Natural killer cell treated with Interleukin-12 subunit alpha and Interleukin-12 subunit beta and Interleukin-15 and Interleukin-18, amount 100 ng/mL, for 72 hours (primary cell): Measurements from ENCODE around the gene ZC3HAV1L. TPM values are rescaled to one million over a fixed set of nuclear protein-coding genes. Genes with fewer than 3 reads are reported as not detected.

ENCODE experiments used
- ATAC-seq, 2 donors: fragments of 150-1000 bp; cut with Tn5 transposase in 1 of 2; sonication (Bioruptor Pico), chemical (Tn5 transposase) in 1 of 2; 2 replicates each; pipeline ENCODE4 v1.10.0; 2021
- DNase-seq: peaks from one replicate; pipeline ENCODE4 v3.0.0; 2022; ENCODE audit warnings: low spot score
- H3K27ac Mint-ChIP-seq, 2 donors: 1 replicate in 1 of 2; 2 replicates in 1 of 2; pipeline ENCODE4 v1.8.0; 2022; ENCODE audit warnings: mixed read lengths in 2 of 2, mild to moderate bottlenecking in 1 of 2, moderate library complexity in 1 of 2
- H3K27me3 Mint-ChIP-seq, 2 donors: 1 replicate in 1 of 2; 2 replicates in 1 of 2; pipeline ENCODE4 v1.8.0; 2022; ENCODE audit warnings: mixed read lengths in 2 of 2
- H3K36me3 Mint-ChIP-seq: one replicate; pipeline ENCODE4 v1.8.0; 2022; ENCODE audit warnings: mixed read lengths
- H3K4me1 Mint-ChIP-seq, 2 donors: 1 replicate in 1 of 2; 2 replicates in 1 of 2; pipeline ENCODE4 v1.8.0; 2022; ENCODE audit warnings: low read depth in 2 of 2, mixed read lengths in 2 of 2, mild to moderate bottlenecking in 1 of 2
- H3K4me3 Mint-ChIP-seq: one replicate; pipeline ENCODE4 v1.8.0; 2022; ENCODE audit warnings: mixed read lengths
- H3K9me3 Mint-ChIP-seq: 2 replicates; pipeline ENCODE4 v1.8.0; 2022; ENCODE audit warnings: mixed read lengths
- total RNA-seq, 2 donors: library from RNA; stranded (reverse); gene quantifications; one replicate each; pipeline ENCODE4 v1.2.3, GENCODE V29; 2022

ZC3HAV1L gene
- total RNA-seq, 2 donors from 2014 or later: 3.7 to 8.7 TPM

DNA sequence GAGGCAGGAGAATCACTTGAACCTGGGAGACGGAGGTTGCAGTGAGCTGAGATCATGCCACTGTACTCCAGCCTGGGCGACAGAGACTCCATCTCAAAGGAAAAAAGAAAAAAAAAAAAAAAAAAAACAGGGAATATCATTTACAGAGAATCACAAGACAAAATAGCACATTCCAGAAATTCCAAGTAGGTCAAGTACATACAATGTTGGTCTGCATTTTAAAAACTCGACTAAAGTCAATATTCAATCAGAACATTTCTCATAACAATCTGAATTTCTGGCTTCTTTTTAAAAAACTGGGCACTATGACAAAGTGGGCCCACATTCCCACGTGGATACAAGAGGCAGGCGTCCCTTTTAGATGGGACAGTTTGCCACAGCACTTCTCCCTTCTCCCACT, 12.8 kb downstream of the ZC3HAV1L start:
- H3K4me3 Mint-ChIP-seq: no peak overlapping the region
- no peaks in the 10 kb centered on the region for H3K9me3 Mint-ChIP-seq
- DNase-seq: no peak
- H3K4me1 Mint-ChIP-seq: no peaks in the 10 kb centered on the region
- peaks cover under 1% of the 10 kb centered on the region for H3K36me3 Mint-ChIP-seq
- no peak for ATAC-seq
- no peak overlapping the region for H3K27ac Mint-ChIP-seq
- no peaks in the 10 kb centered on the region for H3K27me3 Mint-ChIP-seq

DNA sequence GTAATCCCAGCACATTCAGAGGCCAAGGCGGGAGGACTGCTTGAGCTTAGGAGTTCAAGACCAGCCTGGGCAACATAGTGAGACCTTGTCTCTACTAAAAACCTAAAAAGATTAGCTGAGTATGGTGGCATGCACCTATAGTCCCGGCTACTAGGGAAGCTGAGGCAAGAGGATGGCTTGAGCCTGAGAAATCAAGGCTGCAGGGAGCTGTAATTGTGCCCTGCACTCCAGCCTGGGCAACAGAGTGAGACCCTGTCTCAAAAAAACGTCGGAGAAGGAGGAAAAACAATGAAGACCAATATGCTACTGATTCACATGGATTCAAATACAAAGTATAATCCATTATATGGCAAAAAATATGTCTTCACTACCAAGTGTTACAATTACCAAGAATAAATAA, 13.6 kb downstream of the ZC3HAV1L start:
- H3K4me1 Mint-ChIP-seq: no peaks in the 10 kb centered on the region
- H3K4me3 Mint-ChIP-seq: no peak overlapping the region
- no peaks in the 10 kb centered on the region for H3K9me3 Mint-ChIP-seq
- H3K27ac Mint-ChIP-seq: no peak overlapping the region
- no peak for DNase-seq
- H3K36me3 Mint-ChIP-seq: no peaks in the 10 kb centered on the region
- ATAC-seq: no peak
- no peaks in the 10 kb centered on the region for H3K27me3 Mint-ChIP-seq

DNA sequence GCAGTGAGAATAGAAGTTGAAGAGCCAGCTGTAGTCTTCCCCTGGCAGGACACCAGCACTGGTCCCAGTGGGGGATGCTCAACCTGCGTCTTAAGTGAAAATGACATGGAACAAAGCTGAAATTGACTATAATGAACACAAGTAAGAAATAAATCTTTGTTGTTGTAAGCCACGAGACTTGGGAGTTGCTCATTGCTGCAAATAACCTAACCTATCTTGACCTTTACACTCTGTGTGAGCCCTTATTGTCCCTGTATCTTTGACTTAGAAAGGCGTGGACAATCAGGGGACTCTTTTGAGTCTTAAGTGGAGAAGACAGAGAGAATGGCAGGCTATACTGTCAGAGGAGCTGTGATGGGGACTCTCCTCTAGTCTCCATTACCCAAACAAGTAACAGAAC, 16.9 kb downstream of the ZC3HAV1L start:
- ATAC-seq (no peak), DNase-seq (no peak)
- Mint-ChIP-seq H3K9me3 (no peaks in the 10 kb centered on the region), H3K27ac (no peak overlapping the region), H3K27me3 (peaks cover 4 to 9% of the 10 kb centered on the region in 2 donors), H3K4me1 (no peaks in the 10 kb centered on the region), H3K36me3 (no peaks in the 10 kb centered on the region), H3K4me3 (no peak overlapping the region)

DNA sequence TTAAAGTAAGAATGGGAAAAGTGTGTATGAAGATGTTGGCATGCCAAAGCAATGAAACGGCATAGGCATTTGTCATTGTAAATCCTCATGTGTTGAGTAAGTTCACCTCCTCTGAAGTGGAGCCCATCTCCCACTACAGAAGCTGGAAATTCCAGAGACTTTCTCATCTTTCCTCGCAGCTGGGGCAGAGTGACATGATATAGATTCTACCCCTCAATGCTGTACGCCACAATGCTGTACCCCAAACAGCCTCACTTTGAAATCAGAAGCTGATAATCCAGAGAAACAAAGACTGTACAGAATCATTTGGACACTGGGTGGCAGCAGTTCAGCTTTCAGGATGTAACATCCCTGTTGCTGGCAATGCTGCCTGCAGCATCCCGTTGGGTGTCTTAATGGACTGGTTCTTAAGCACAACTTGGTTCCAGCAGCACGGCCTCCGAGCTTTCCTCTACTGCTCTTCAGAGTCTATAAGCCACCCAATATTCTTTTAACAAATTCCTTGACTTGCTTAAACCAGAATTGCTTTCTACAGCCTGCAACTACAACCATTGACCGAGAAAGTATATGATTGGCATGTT, 18.8 kb downstream of the ZC3HAV1L start:
- Mint-ChIP-seq H3K9me3 (no peaks in the 10 kb centered on the region), H3K4me3 (no peak overlapping the region), H3K36me3 (no peaks in the 10 kb centered on the region), H3K27me3 (peaks cover 12 to 13% of the 10 kb centered on the region in 2 donors), H3K4me1 (no peaks in the 10 kb centered on the region), H3K27ac (no peak overlapping the region)
- no peak for DNase-seq
- peak; percentile 77 to 83 for ATAC-seq

DNA sequence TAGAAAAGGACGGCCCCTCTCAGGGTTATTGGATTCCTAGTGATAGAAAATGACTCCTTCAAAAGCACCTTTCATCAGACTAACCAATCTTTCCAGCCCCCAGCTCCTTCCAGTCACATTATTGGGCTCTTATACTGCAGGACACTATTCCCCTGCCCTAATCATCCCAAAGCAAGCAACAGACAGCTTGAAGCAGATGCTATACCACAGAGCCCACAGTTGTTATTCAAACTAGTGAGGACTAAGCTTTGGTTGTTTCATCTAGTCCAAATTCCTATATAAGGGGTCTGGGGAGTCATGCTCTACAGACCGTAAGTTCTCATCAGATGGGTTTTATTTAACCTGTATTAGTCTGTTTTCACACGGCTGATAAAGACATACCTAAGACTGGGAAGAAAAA, 24.5 kb downstream of the ZC3HAV1L start:
- no peak overlapping the region for H3K27ac Mint-ChIP-seq
- H3K27me3 Mint-ChIP-seq: peaks cover 12 to 13% of the 10 kb centered on the region in 2 donors
- H3K9me3 Mint-ChIP-seq: no peaks in the 10 kb centered on the region
- H3K4me3 Mint-ChIP-seq: no peak overlapping the region
- DNase-seq: no peak
- no peaks in the 10 kb centered on the region for H3K4me1 Mint-ChIP-seq
- no peaks in the 10 kb centered on the region for H3K36me3 Mint-ChIP-seq
- no peak for ATAC-seq

DNA sequence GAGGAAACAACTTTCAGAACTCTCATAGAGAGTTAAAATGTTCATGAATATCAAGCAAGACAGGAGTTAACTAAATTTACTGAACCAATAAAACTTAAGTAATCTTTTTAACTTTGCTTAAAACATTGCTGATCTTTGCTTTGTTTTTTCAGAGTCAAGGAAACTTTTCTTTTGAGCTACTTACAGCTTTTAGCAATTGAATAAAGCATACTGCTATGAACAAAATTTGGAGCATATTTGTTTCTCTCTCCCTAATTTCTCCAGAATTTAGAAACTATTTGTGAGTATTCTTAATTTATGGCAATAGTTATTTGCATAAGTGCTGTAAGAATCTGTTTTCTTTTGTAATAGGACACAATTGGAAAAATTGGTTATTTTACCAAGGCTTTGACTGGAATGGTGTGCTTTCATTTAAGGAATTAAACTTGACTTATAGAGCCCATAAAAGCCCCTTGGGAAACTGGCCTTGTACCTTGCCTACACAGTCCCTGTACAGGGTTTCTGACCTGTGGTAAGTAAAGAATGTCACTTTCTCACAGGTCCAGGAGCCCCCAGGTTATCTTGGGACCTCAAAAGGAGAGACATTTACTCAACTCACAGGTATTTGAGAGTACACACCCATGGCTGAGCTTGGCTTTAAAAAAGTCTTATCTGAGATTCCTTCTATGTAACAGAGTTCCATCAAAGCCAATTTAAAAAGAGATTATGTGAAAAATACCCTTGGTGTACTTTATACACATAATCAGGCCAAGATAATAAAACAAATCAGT, 31.3 kb downstream of the ZC3HAV1L start:
- H3K36me3 Mint-ChIP-seq: peaks cover 12% of the 10 kb centered on the region

DNA sequence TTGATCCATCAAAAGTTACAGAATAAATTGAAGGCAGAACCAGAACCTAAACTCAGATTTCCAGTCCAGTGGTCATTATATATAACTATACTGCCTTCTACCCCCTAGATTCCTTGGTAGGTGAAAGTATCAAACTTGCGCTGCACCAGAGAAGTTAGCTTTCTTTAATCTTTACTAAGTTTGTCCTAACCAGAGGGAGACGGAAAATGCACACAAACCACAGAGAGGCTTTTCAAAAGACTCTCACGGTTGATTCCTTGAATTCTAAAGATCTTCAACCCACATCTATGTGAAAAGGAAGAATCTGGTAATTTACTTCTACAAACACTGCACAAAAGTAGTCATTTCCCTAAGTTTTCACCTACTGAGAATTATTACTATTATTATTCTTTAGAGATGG, 36.4 kb downstream of the ZC3HAV1L start:
- Mint-ChIP-seq H3K36me3 (peaks cover 3% of the 10 kb centered on the region), H3K4me3 (no peak overlapping the region), H3K27me3 (peaks cover 21 to 29% of the 10 kb centered on the region in 2 donors), H3K9me3 (no peaks in the 10 kb centered on the region), H3K4me1 (no peaks in the 10 kb centered on the region), H3K27ac (no peak overlapping the region)
- ATAC-seq (no peak), DNase-seq (no peak)

More for the DNA sequence above, 31.3 kb downstream of the ZC3HAV1L start:
- H3K27me3 Mint-ChIP-seq: peaks cover 12 to 28% of the 10 kb centered on the region in 2 donors
- ATAC-seq (no peak), DNase-seq (no peak)
- no peak overlapping the region for H3K27ac Mint-ChIP-seq
- peaks cover 5% of the 10 kb centered on the region for H3K9me3 Mint-ChIP-seq
- no peak overlapping the region for H3K4me3 Mint-ChIP-seq
- H3K4me1 Mint-ChIP-seq: no peaks in the 10 kb centered on the region

DNA sequence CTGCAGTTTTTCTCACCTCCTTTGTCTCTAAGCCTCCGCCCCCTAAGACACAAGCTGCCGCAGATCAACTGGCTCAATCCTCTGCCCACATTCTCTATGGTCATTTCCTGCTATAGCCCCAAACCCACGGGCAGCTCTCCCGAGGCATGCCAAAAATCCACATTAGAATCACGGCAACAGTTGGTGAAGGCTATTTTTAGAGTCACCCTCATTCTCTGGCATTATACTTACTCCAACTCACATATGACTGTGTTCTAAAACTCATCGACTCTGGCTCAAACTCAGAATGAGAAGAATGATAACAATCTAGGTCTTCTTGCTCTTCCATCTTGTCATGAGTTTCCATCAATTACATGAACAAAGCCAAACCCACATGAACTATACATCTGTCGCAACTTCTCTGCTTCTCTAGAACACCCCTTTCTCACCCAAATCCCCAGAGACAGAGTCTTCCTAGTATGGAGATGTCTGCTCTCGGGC, 43.8 kb downstream of the ZC3HAV1L start:
- H3K4me1 Mint-ChIP-seq: no peaks in the 10 kb centered on the region
- peaks cover 3% of the 10 kb centered on the region for H3K9me3 Mint-ChIP-seq
- ATAC-seq (no peak), DNase-seq (no peak)
- peaks cover 26 to 37% of the 10 kb centered on the region in 2 donors for H3K27me3 Mint-ChIP-seq
- H3K4me3 Mint-ChIP-seq: no peak overlapping the region
- H3K27ac Mint-ChIP-seq: no peak overlapping the region
- H3K36me3 Mint-ChIP-seq: no peaks in the 10 kb centered on the region

DNA sequence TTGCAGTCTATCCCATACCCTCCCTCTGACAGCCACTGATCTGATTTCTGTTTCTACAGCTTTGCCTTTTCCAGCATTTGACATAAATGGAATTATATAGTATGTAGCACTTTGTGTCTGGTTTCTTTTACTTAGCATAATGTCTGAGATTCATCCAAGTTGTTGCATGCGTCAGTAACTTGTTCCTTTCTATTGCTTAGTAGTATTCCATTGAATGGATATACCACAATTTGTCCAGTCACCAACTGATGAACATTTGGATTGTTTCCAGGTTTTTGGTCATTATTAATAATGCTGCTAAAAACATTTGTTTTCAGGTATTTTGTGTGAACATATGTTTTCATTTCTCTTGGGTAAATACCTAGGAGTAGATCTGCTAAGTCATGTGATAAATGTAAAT, 48.2 kb downstream of the ZC3HAV1L start:
- DNase-seq (no peak), ATAC-seq (no peak)
- no peak overlapping the region for H3K4me3 Mint-ChIP-seq
- no peaks in the 10 kb centered on the region for H3K36me3 Mint-ChIP-seq
- H3K9me3 Mint-ChIP-seq: peaks cover 3% of the 10 kb centered on the region
- peaks cover 25 to 46% of the 10 kb centered on the region in 2 donors for H3K27me3 Mint-ChIP-seq
- H3K4me1 Mint-ChIP-seq: no peaks in the 10 kb centered on the region
- H3K27ac Mint-ChIP-seq: no peak overlapping the region

DNA sequence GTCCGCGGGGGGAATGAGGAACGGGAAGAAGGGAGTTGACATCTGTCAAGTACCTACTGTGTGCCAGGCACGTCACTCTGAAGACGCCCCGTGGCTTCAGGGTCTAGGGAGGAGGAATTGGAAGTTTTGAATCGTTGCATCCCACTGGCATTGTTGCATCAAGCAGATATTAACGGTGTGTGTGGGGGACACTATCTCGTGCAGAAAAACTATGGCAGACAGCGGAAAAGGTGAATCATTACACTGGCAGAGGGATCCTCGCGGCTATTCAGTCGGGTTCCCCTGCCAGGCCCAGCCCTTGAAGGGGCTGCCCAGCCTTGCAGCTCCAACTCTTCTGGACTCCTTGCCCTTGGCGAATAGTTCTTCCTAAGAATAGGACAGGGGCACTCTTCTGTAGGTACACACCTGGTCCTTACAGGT, 53.6 kb downstream of the ZC3HAV1L start:
- Mint-ChIP-seq H3K27me3 (peaks cover 28 to 52% of the 10 kb centered on the region in 2 donors), H3K27ac (no peak overlapping the region), H3K36me3 (no peaks in the 10 kb centered on the region), H3K4me3 (peak overlapping the region; percentile 21), H3K4me1 (peaks cover 8 to 9% of the 10 kb centered on the region in 2 donors), H3K9me3 (no peaks in the 10 kb centered on the region)
- no peak for ATAC-seq
- DNase-seq: no peak

DNA sequence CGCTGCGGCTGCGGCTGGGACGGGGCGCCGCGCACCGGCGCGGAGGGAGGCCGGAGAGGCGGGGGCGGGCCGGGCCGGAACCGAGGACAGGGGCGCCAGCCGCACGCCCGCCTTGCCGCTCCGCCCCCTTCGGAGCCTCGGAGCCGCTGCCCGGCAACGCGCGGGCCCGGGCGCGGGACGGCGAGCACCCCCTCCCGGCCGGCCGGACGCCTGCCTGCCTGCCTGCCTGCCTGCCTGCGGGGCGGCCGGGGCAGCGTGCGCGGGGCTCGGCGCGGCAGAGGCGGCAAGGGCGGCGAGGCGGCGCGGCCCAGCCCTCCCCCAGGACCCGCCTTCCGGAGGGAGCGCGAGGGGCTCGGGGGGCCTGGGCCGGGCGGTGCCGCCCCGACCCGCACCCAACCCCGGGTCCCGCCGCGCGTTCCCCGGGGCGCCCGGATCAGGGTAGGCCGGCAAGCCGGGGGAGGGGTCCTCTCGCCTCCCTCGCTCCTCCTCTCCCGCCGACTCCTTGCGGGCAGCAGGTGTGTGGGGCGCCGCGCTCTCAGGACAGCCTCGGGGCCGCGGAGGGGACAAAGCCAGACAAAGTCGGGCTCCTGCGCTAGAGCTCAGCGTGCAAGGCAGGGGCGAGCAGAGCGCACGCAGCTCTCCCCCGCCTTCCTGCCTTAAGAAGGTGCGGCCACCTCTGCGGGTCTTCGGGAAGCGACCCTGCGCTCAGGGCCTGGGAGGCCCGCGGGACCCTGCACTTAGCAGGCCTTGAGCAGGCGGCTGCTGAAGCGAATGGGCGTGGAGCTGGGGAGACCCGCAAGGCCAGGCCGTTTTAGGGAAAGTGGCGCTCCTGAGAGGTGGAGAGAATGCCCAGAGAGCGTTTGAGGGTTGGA, 54.3 kb downstream of the ZC3HAV1L start, which contains the start of gene KIAA1549:
KIAA1549 (minus strand) TSS at position 58 of the 872 bp plus-strand sequence. CDS start 120 bp downstream, outside the sequence.
- H3K36me3 Mint-ChIP-seq: no peaks in the 10 kb centered on the region
- peak within 1 kb of the TSS; percentile 93 for H3K4me3 Mint-ChIP-seq
- peaks cover 8 to 9% of the 10 kb centered on the region in 2 donors for H3K4me1 Mint-ChIP-seq
- H3K9me3 Mint-ChIP-seq: no peaks in the 10 kb centered on the region
- ATAC-seq (peak; percentile 87 to 92), DNase-seq (peak; percentile 76)
- peak within 1 kb of the TSS in 1 of 2 donors; percentile 62 for H3K27ac Mint-ChIP-seq
- peaks cover 28 to 53% of the 10 kb centered on the region in 2 donors for H3K27me3 Mint-ChIP-seq

DNA sequence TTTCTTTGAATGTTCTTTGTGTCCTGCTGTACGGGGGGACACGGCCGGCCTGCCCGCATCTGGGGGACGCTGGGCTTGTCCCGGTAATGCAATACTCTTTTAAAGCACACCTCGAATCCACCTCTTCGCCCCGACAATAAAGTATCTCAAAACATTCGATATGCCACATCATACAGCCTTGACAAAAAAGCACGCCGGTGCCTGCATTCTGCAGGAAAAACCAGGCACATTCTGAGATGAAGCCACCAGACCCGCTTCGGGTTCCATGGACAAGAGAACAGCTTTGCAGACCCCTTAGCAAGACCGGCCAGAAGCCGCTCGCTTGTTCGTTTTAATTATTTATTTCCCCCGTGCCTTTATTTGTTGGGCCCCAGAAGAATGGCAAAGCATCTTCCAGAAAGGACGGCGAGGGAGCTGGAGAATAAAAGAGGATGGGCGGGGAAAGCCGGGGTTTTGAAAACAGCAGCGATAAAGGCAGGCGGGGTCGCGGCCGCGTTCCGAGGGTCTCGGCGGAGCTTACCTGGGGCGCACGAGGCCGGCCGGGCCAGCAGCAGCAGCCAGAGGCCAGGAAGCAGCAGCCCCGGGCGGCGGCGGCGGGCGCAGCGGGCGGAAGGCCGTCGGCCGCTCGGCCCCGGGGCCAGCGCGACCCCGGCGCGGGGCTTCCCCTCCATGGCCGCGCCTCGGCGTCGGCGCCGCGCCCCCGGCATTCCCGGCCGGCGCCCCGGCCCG, 55.1 kb downstream of the ZC3HAV1L start:
- Mint-ChIP-seq H3K27me3 (peaks cover 24 to 45% of the 10 kb centered on the region in 2 donors), H3K36me3 (no peaks in the 10 kb centered on the region), H3K9me3 (no peaks in the 10 kb centered on the region), H3K4me1 (peaks cover 8 to 9% of the 10 kb centered on the region in 2 donors), H3K4me3 (peak overlapping the region; percentile 93), H3K27ac (peak overlapping the region in 1 of 2 donors; percentile 62)
- DNase-seq (no peak), ATAC-seq (peak in 1 of 2 donors; percentile 67)

DNA sequence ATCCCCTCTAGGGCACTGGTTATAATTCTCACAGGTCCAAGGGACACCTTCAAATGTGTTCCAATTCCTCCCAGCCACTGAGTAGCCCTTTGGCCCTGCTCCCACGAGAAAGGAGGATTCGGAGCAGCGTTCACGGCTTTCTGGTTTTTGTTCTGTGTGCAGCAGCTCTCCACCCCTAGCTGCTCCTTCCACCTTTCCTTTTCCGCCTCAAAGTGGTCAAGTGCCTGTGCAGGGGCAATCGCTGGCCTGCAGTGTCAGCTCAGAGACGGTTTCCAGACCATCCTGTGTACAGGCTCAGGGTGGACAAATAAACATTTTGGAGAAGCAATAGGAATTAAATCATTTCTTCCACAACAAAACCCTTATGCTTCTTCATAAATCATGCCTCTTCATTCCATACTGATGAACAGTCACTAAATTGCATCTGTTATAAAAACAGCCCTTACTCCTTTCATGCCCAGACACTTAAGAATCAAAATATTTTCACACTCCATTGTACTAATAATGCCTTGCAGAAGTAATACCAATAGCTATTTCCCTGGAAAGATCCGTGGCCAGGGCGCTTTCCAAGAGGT, 55.8 kb downstream of the ZC3HAV1L start:
- H3K36me3 Mint-ChIP-seq: no peaks in the 10 kb centered on the region
- DNase-seq (no peak), ATAC-seq (no peak)
- peaks cover 25 to 46% of the 10 kb centered on the region in 2 donors for H3K27me3 Mint-ChIP-seq
- no peak overlapping the region for H3K27ac Mint-ChIP-seq
- no peaks in the 10 kb centered on the region for H3K9me3 Mint-ChIP-seq
- H3K4me3 Mint-ChIP-seq: peak overlapping the region; percentile 93
- peaks cover 8 to 9% of the 10 kb centered on the region in 2 donors for H3K4me1 Mint-ChIP-seq
